SK-N-SH (cell line): ENCODE measurements around the gene CTXN3. TPM values are rescaled to one million over a fixed set of nuclear protein-coding genes. Genes with fewer than 3 reads are reported as not detected.
"Not testable (repeated sequence)": the region's sequence is repeated elsewhere in the genome, so short reads cannot be mapped to it uniquely, and the experiment has no call there.

ENCODE experiments used
- CTCF ChIA-PET: fragments of 300-600, 350-600 bp; formaldehyde crosslinking; extraction: SDS; loops from one replicate; lab custom pipeline; 2021; lab: Yijun Ruan, JAX
- POLR2A ChIA-PET: fragments of 350-600 bp; sonication (Branson Sonifier 250); formaldehyde crosslinking; extraction: SDS; loops from one replicate; lab custom pipeline; 2020; ENCODE audit warnings: antibody characterized with exemption, inconsistent platforms; lab: Yijun Ruan, JAX
- DNase-seq: peaks from one replicate; pipeline ENCODE4 v3.0.0; 2012
- H2AFZ ChIP-seq: fragments of 200-600 bp; sonication (generic); 2 replicates; pipeline ENCODE4 v1.8.1; 2016; ENCODE audit warnings: antibody characterized with exemption, mild to moderate bottlenecking, low read depth
- H3F3A ChIP-seq: fragments of 200-600 bp; sonication (generic); replicated peaks from 2 replicates; pipeline ENCODE3; 2016; ENCODE audit warnings: antibody characterized with exemption, mild to moderate bottlenecking; ENCODE audit not compliant: insufficient read depth
- H3K27ac ChIP-seq, 2 experiments: fragments of 200-500 bp in 1 of 2; fragments of 200-600 bp in 1 of 2; sonication (Bioruptor generic) in 1 of 2; sonication (generic), shearing (Covaris generic) in 1 of 2; 2 replicates each; pipeline versions ENCODE4 v1.5.1 to v1.6.1; 2014 to 2016; ENCODE audit warnings: low read depth in 2 of 2, inconsistent platforms in 1 of 2, low read length in 1 of 2, mild to moderate bottlenecking in 1 of 2, mixed read lengths in 1 of 2
- H3K27me3 ChIP-seq: fragments of 200-600 bp; sonication (generic), shearing (Covaris generic); 2 replicates; pipeline ENCODE4 v1.6.1; 2016; ENCODE audit warnings: mixed run types; ENCODE audit not compliant: insufficient read depth
- H3K36me3 ChIP-seq, 2 experiments: fragments of 200-500 bp in 1 of 2; fragments of 200-600 bp in 1 of 2; sonication (Bioruptor generic) in 1 of 2; sonication (generic) in 1 of 2; replicated peaks in 1 of 2; 2 replicates each; pipeline versions ENCODE3 to v1.5.1; 2014 to 2016; ENCODE audit warnings: low read length in 1 of 2, mild to moderate bottlenecking in 1 of 2; ENCODE audit not compliant: insufficient read depth in 2 of 2, control insufficient read depth in 1 of 2
- H3K4me1 ChIP-seq, 2 experiments: fragments of 200-500 bp in 1 of 2; fragments of 200-600 bp in 1 of 2; sonication (Bioruptor generic) in 1 of 2; sonication (generic), shearing (Covaris generic) in 1 of 2; 2 replicates each; pipeline versions ENCODE4 v1.5.1 to v1.6.1; 2014 to 2016; ENCODE audit warnings: low read depth in 1 of 2, low read length in 1 of 2, mixed run types in 1 of 2; ENCODE audit not compliant: insufficient read depth in 2 of 2, control insufficient read depth in 1 of 2
- H3K4me2 ChIP-seq: fragments of 200-600 bp; sonication (generic), shearing (Covaris generic); 2 replicates; pipeline ENCODE4 v1.6.1; 2017; ENCODE audit warnings: mixed run types
- H3K4me3 ChIP-seq, 2 experiments: fragments of 200-500 bp in 1 of 2; fragments of 200-600 bp in 1 of 2; sonication (Bioruptor generic) in 1 of 2; sonication (generic), shearing (Covaris generic) in 1 of 2; 2 replicates each; pipeline versions ENCODE4 v1.5.1 to v1.8.1; 2014 to 2016; ENCODE audit warnings: low read depth in 2 of 2, inconsistent platforms in 1 of 2, low read length in 1 of 2, mild to moderate bottlenecking in 1 of 2, mixed read lengths in 1 of 2, moderate library complexity in 1 of 2
- H3K79me2 ChIP-seq: fragments of 200-600 bp; sonication (generic); 2 replicates; pipeline ENCODE4 v1.8.1; 2017; ENCODE audit warnings: mild to moderate bottlenecking; ENCODE audit not compliant: insufficient read depth
- H3K9ac ChIP-seq: fragments of 200-600 bp; sonication (generic); 2 replicates; pipeline ENCODE4 v1.6.1; 2017; ENCODE audit warnings: mixed run types
- H3K9me2 ChIP-seq: fragments of 200-600 bp; sonication (generic); 2 replicates; pipeline ENCODE4 v1.6.1; 2017; ENCODE audit warnings: mixed run types
- H3K9me3 ChIP-seq: fragments of 200-600 bp; sonication (generic); 2 replicates; pipeline ENCODE4 v1.6.1; 2017; ENCODE audit warnings: mixed run types, mild to moderate bottlenecking, moderate library complexity
- H4K20me1 ChIP-seq: fragments of 200-600 bp; sonication (generic); 2 replicates; pipeline ENCODE4 v1.6.1; 2017; ENCODE audit warnings: mild to moderate bottlenecking, mixed run types; ENCODE audit not compliant: insufficient read depth
- ELF1 ChIP-seq: IDR thresholded peaks from 2 replicates; pipeline ENCODE4 v1.4.0; 2012
- FOSL2 ChIP-seq: IDR thresholded peaks from 2 replicates; pipeline ENCODE4 v1.4.0; 2012; ENCODE audit warnings: low read depth, mild to moderate bottlenecking, moderate library complexity, borderline replicate concordance
- JUND ChIP-seq: IDR thresholded peaks from 2 replicates; pipeline ENCODE4 v1.4.0; 2012
- MXI1 ChIP-seq: IDR thresholded peaks from 2 replicates; pipeline ENCODE4 v1.6.1; 2012; ENCODE audit warnings: mild to moderate bottlenecking, low read depth, low read length, improper control_type of control experiment
- NFIC ChIP-seq: IDR thresholded peaks from 2 replicates; pipeline ENCODE4 v1.4.0; 2012; ENCODE audit warnings: borderline replicate concordance
- NRF1 ChIP-seq: IDR thresholded peaks from 2 replicates; pipeline ENCODE4 v1.6.1; 2012; ENCODE audit warnings: low read depth, mild to moderate bottlenecking, low read length
- RAD21 ChIP-seq: IDR thresholded peaks from 2 replicates; pipeline ENCODE4 v1.6.1; 2012; ENCODE audit warnings: mild to moderate bottlenecking, low read length
- RCOR1 ChIP-seq: fragments of 150-350 bp; IDR thresholded peaks from 2 replicates; pipeline ENCODE4 v1.6.1; 2017; ENCODE audit warnings: antibody characterized with exemption, low read length
- RFX5 ChIP-seq: IDR thresholded peaks from 2 replicates; pipeline ENCODE4 v1.6.1; 2012; ENCODE audit warnings: mild to moderate bottlenecking, improper control_type of control experiment, low read length
- SMC3 ChIP-seq: IDR thresholded peaks from 2 replicates; pipeline ENCODE4 v1.6.1; 2012; ENCODE audit warnings: low read depth, low read length, improper control_type of control experiment
- TEAD4 ChIP-seq: IDR thresholded peaks from 2 replicates; pipeline ENCODE4 v1.4.0; 2012; ENCODE audit warnings: mild to moderate bottlenecking, borderline replicate concordance; ENCODE audit not compliant: insufficient read depth
- WGBS: methylation state at CpG from one replicate; pipeline ENCODE4 v1.1.6; 2017; ENCODE audit warnings: low lambda C conversion rate; 5-methylcytosine and 5-hydroxymethylcytosine counted together
- polyA plus RNA-seq, 3 experiments: library from polyadenylated mRNA; depleted of rRNA; stranded (reverse); fragments of >200 nt; gene quantifications; 2 replicates each; pipeline ENCODE4 v1.2.3, GENCODE V29; 2012
- TF ChIP-seq, protein P1 (sequence below): IDR thresholded peaks from 2 replicates; pipeline ENCODE4 v1.4.0; 2012; ENCODE audit warnings: low read depth, borderline replicate concordance
- TF ChIP-seq, protein P2 (sequence below): fragments of 150-350 bp; IDR thresholded peaks from 2 replicates; pipeline ENCODE4 v1.6.1; 2017; ENCODE audit warnings: antibody characterized with exemption, low read length, low read depth, borderline replicate concordance
- TF ChIP-seq, protein P3 (sequence below): fragments of 200-600 bp; sonication (generic); IDR thresholded peaks from 2 replicates; pipeline ENCODE4 v1.6.1; 2017; ENCODE audit warnings: antibody characterized with exemption, mild to moderate bottlenecking, moderate library complexity
- TF ChIP-seq, protein P4 (sequence below): IDR thresholded peaks from 2 replicates; pipeline ENCODE4 v1.6.1; 2012; ENCODE audit warnings: mild to moderate bottlenecking, low read depth, low read length, moderate library complexity
- TF ChIP-seq, protein P5 (sequence below): IDR thresholded peaks from 2 replicates; pipeline ENCODE4 v1.4.0; 2012; ENCODE audit warnings: low read depth

CTXN3 gene
- polyA plus RNA-seq, 1 of the 3 experiments (the other 2 are of a cell fraction): not detected

DNA sequence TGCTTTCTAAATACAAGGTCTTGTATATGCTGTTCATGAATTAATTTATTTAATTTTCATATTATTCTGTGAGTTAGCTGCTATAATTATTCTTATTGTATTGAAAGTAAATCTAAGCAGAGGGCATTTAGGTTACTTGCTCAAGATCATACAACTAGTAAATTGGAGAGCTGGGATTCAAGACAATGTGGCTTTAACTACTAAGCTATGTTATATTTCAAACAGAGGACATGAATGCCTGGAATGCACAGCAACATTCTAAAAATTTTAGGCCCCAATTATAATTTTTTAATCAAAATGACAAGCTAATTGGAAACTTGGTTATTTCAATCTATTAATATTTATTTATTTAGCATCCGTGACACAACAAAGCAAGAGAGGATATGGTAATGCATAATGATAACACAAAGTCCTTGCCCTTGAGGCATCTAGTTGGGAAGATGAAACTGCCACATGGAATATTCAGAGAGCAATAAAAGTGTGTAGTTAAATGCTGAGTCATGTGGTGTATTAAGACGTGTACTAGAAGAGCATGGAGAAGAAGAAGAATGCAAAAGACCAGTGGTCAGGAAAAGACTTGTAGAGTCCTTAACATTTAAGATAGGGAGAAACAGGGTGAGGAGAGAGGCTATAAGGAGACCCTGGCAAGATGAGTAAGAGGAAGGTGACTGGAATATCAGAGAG lies 24.4 kb downstream of the CTXN3 start:
- H4K20me1 ChIP-seq: no peaks in the 10 kb centered on the region

DNA sequence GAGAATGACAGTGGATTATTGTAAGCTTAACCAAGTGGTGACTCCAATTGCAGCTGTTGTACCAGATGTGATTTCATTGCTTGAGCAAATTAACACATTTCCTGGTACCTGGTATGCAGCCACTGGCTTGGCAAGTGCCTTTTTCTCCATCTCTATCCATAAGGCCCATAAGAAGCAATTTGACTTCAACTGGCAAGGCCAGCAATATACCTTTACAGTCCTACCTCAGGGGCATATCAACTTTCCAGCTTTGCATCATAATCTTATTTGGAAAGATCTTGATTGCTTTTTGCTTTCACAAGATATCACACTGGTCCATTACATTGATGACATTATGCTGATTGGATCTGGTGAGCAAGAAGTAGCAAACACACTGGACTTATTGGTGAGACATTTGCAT lies 28.1 kb downstream of the CTXN3 start:
- H3K27ac ChIP-seq, H3K27me3 ChIP-seq, H2AFZ ChIP-seq, H4K20me1 ChIP-seq, H3K4me1 ChIP-seq, CTCF ChIA-PET, POLR2A ChIA-PET, H3K9me3 ChIP-seq, H3K9ac ChIP-seq, H3K9me2 ChIP-seq, H3F3A ChIP-seq, H3K4me3 ChIP-seq, DNase-seq, H3K4me2 ChIP-seq, H3K36me3 ChIP-seq, H3K79me2 ChIP-seq: not testable (repeated sequence)

More for the DNA sequence above, 24.4 kb downstream of the CTXN3 start:
- Histone ChIP-seq H3K27ac (no peak overlapping the region), H3K4me1 (no peaks in the 10 kb centered on the region), H3K4me2 (no peak overlapping the region), H3K4me3 (no peak overlapping the region), H3K9ac (no peak overlapping the region), H3K27me3 (no peaks in the 10 kb centered on the region), H3K36me3 (no peaks in the 10 kb centered on the region), H3K9me2 (no peaks in the 10 kb centered on the region), H3F3A (no peaks in the 10 kb centered on the region), H3K9me3 (no peaks in the 10 kb centered on the region), H2AFZ (no peak overlapping the region; the same call in 1 of the 2 replicates), H3K79me2 (no peaks in the 10 kb centered on the region)
- CTCF ChIA-PET: interaction anchor here (1.2 kb wide), 1 partner anchor 11 kb away, joined by 3 read pairs; no protein-coding TSS in a partner anchor
- 13% methylated on average over 2 of the region's 2 CpGs for WGBS
- no peak for DNase-seq
- POLR2A ChIA-PET: no interaction called here
- TF ChIP-seq, protein P1, sequence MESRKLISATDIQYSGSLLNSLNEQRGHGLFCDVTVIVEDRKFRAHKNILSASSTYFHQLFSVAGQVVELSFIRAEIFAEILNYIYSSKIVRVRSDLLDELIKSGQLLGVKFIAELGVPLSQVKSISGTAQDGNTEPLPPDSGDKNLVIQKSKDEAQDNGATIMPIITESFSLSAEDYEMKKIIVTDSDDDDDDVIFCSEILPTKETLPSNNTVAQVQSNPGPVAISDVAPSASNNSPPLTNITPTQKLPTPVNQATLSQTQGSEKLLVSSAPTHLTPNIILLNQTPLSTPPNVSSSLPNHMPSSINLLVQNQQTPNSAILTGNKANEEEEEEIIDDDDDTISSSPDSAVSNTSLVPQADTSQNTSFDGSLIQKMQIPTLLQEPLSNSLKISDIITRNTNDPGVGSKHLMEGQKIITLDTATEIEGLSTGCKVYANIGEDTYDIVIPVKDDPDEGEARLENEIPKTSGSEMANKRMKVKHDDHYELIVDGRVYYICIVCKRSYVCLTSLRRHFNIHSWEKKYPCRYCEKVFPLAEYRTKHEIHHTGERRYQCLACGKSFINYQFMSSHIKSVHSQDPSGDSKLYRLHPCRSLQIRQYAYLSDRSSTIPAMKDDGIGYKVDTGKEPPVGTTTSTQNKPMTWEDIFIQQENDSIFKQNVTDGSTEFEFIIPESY: no peak
- TF ChIP-seq RCOR1 (no peak), RAD21 (no peak), TEAD4 (no peak), ELF1 (no peak), SMC3 (no peak), JUND (no peak), NRF1 (no peak), MXI1 (no peak), FOSL2 (no peak), NFIC (no peak), RFX5 (no peak)
- TF ChIP-seq, protein P2, sequence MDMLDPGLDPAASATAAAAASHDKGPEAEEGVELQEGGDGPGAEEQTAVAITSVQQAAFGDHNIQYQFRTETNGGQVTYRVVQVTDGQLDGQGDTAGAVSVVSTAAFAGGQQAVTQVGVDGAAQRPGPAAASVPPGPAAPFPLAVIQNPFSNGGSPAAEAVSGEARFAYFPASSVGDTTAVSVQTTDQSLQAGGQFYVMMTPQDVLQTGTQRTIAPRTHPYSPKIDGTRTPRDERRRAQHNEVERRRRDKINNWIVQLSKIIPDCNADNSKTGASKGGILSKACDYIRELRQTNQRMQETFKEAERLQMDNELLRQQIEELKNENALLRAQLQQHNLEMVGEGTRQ: no peak
- TF ChIP-seq, protein P3, sequence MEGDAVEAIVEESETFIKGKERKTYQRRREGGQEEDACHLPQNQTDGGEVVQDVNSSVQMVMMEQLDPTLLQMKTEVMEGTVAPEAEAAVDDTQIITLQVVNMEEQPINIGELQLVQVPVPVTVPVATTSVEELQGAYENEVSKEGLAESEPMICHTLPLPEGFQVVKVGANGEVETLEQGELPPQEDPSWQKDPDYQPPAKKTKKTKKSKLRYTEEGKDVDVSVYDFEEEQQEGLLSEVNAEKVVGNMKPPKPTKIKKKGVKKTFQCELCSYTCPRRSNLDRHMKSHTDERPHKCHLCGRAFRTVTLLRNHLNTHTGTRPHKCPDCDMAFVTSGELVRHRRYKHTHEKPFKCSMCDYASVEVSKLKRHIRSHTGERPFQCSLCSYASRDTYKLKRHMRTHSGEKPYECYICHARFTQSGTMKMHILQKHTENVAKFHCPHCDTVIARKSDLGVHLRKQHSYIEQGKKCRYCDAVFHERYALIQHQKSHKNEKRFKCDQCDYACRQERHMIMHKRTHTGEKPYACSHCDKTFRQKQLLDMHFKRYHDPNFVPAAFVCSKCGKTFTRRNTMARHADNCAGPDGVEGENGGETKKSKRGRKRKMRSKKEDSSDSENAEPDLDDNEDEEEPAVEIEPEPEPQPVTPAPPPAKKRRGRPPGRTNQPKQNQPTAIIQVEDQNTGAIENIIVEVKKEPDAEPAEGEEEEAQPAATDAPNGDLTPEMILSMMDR: no peak
- TF ChIP-seq, protein P4, sequence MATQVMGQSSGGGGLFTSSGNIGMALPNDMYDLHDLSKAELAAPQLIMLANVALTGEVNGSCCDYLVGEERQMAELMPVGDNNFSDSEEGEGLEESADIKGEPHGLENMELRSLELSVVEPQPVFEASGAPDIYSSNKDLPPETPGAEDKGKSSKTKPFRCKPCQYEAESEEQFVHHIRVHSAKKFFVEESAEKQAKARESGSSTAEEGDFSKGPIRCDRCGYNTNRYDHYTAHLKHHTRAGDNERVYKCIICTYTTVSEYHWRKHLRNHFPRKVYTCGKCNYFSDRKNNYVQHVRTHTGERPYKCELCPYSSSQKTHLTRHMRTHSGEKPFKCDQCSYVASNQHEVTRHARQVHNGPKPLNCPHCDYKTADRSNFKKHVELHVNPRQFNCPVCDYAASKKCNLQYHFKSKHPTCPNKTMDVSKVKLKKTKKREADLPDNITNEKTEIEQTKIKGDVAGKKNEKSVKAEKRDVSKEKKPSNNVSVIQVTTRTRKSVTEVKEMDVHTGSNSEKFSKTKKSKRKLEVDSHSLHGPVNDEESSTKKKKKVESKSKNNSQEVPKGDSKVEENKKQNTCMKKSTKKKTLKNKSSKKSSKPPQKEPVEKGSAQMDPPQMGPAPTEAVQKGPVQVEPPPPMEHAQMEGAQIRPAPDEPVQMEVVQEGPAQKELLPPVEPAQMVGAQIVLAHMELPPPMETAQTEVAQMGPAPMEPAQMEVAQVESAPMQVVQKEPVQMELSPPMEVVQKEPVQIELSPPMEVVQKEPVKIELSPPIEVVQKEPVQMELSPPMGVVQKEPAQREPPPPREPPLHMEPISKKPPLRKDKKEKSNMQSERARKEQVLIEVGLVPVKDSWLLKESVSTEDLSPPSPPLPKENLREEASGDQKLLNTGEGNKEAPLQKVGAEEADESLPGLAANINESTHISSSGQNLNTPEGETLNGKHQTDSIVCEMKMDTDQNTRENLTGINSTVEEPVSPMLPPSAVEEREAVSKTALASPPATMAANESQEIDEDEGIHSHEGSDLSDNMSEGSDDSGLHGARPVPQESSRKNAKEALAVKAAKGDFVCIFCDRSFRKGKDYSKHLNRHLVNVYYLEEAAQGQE: no peak
- TF ChIP-seq, protein P5, sequence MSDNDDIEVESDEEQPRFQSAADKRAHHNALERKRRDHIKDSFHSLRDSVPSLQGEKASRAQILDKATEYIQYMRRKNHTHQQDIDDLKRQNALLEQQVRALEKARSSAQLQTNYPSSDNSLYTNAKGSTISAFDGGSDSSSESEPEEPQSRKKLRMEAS: no peak
